ENCODE data around the gene LHX2. TPM values are rescaled to one million over a fixed set of nuclear protein-coding genes. Genes with fewer than 3 reads are reported as not detected.

Gene LHX2
- total and polyA plus RNA-seq, 2 experiments from 2014 or later = 1.7 TPM; not detected in 1

GRCh38 chr9:124047251-124047672 lies 35.7 kb downstream of the LHX2 start (continued):
- no peak for TF ChIP-seq ZNF114 (CRISPR knock-in tag; IDR thresholded peaks at IDR 0.05)
- TF ChIP-seq JUNB (IDR thresholded peaks at IDR 0.05; ENCODE audit: unreplicated experiment) = no peak
- no peak for TF ChIP-seq ETS1 (IDR thresholded peaks at IDR 0.05)
- no peak for TF ChIP-seq ZNF462 (CRISPR knock-in tag; IDR thresholded peaks at IDR 0.05)
- no peak for TF ChIP-seq EZH2phosphoT487 (IDR thresholded peaks at IDR 0.05; ENCODE audit: unreplicated experiment)

- no peak overlapping the region for H3K4me2 ChIP-seq
- H3K79me2 ChIP-seq (replicated peaks; ENCODE audit: insufficient read depth) = no peaks in the 10 kb centered on the region
- no peak overlapping the region for H3K4me3 ChIP-seq
- Mint-ChIP-seq H3K27ac (no peak overlapping the region), H3K9me3 (peaks cover 6% of the 10 kb centered on the region; the same call in 2 of the 3 replicates), H3K4me3 (no peak overlapping the region), H3K4me1 (no peaks in the 10 kb centered on the region), H3K36me3 (ENCODE audit: low read depth) (no peaks in the 10 kb centered on the region; the same call in 2 of the 3 replicates), H3K27me3 (ENCODE audit: insufficient read depth, low read depth, poor library complexity) (peaks cover 13% of the 10 kb centered on the region)
- H3K36me3 ChIP-seq (ENCODE audit: insufficient read depth) = no peaks in the 10 kb centered on the region
- H4K20me1 ChIP-seq (replicated peaks; ENCODE audit: insufficient read depth) = no peaks in the 10 kb centered on the region
- no peaks in the 10 kb centered on the region for H3F3A ChIP-seq (replicated peaks; ENCODE audit: low read depth)
- H2AFZ ChIP-seq = no peak overlapping the region
- 0 out of 2 replicates have a peak, but pooled peaks cover 4% of the 10 kb centered on the region for H3K4me1 ChIP-seq (ENCODE audit: insufficient read depth)
- H3K27me3 ChIP-seq (ENCODE audit: insufficient read depth) = peaks cover 12% of the 10 kb centered on the region
- no peaks in the 10 kb centered on the region for H3K9me2 ChIP-seq (ENCODE audit: insufficient read depth)
- DNase-seq (ENCODE audit: low spot score) (no peak), ATAC-seq (no peak)
- TF ChIP-seq POLR2AphosphoS5 (IDR thresholded peaks at IDR 0.05; ENCODE audit: low read depth) (no peak), EZH2 (IDR thresholded peaks at IDR 0.05; ENCODE audit: low read depth, unreplicated experiment) (no peak), CREB1 (CRISPR knock-in tag; IDR thresholded peaks at IDR 0.05; ENCODE audit: low read depth) (no peak), ETS1 (IDR thresholded peaks at IDR 0.05) (no peak), EZH2phosphoT487 (IDR thresholded peaks at IDR 0.05; ENCODE audit: unreplicated experiment) (no peak), ZNF331 (CRISPR knock-in tag; IDR thresholded peaks at IDR 0.05; ENCODE audit: low read depth) (no peak), REST (IDR thresholded peaks at IDR 0.05; ENCODE audit: unreplicated experiment) (no peak), NANOG (IDR thresholded peaks at IDR 0.05; ENCODE audit: borderline replicate concordance) (no peak)
- H3K27ac ChIP-seq (ENCODE audit: low read depth) = no peak overlapping the region
Measured at GRCh38 chr9:124050955-124051354, 39.4 kb downstream of the LHX2 start.

All from GM23338 (cell line).